NB4 (cell line): Measurements from ENCODE around the gene ZNF816.

ENCODE experiments used
- DNase-seq: peaks from one replicate; pipeline ENCODE4 v3.0.0; 2010; ENCODE audit warnings: low read depth
- H3K4me3 ChIP-seq: one replicate; pipeline ENCODE4 v1.5.1; 2011; ENCODE audit warnings: mild to moderate bottlenecking, low read depth, low read length, moderate library complexity
- CTCF ChIP-seq: IDR thresholded peaks from one replicate; pipeline ENCODE4 v1.5.1; 2012; ENCODE audit warnings: low read depth, low read length
- MAX ChIP-seq: IDR thresholded peaks from 2 replicates; pipeline ENCODE4 v1.6.1; 2011; ENCODE audit warnings: low read depth, low read length
- MYC ChIP-seq: IDR thresholded peaks from 2 replicates; pipeline ENCODE4 v1.6.1; 2011; ENCODE audit warnings: low read depth, low read length
- POLR2A ChIP-seq: IDR thresholded peaks from 2 replicates; pipeline ENCODE4 v1.6.1; 2011; ENCODE audit warnings: mild to moderate bottlenecking; ENCODE audit not compliant: insufficient read length; ENCODE audit errors: extremely low read depth

ZNF816 gene

GRCh38 chr19:53007200-53007599, 44.5 kb upstream of the ZNF816 start:
- H3K4me3 ChIP-seq, result no peak overlapping the region
- DNase-seq, result no peak
- no peak for TF ChIP-seq MYC
- no peak for TF ChIP-seq MAX
- TF ChIP-seq POLR2A, result no peak
- TF ChIP-seq CTCF, result no peak

- no peak for DNase-seq
- no peak for TF ChIP-seq CTCF
- no peak for TF ChIP-seq POLR2A
- TF ChIP-seq MAX, result no peak
- TF ChIP-seq MYC, result no peak
- H3K4me3 ChIP-seq, result no peak overlapping the region
Observed at GRCh38 chr19:53004242-53004641, 41.6 kb upstream of the ZNF816 start.

- H3K4me3 ChIP-seq, result no peak overlapping the region
- no peak for DNase-seq
- TF ChIP-seq MAX (no peak), MYC (no peak), CTCF (no peak), POLR2A (no peak)
Observed at GRCh38 chr19:53002479-53002878, 39.8 kb upstream of the ZNF816 start.

GRCh38 chr19:52997975-52998374, 35.3 kb upstream of the ZNF816 start:
- no peak for TF ChIP-seq POLR2A
- DNase-seq, result no peak
- no peak overlapping the region for H3K4me3 ChIP-seq

- DNase-seq, result no peak
- no peak for TF ChIP-seq POLR2A
- TF ChIP-seq CTCF, result no peak
- TF ChIP-seq MAX, result no peak
- TF ChIP-seq MYC, result no peak
- no peak overlapping the region for H3K4me3 ChIP-seq
Observed at GRCh38 chr19:52995711-52996110, 33.0 kb upstream of the ZNF816 start.

GRCh38 chr19:52993342-52994178, 30.9 kb upstream of the ZNF816 start:
- peak overlapping the region; percentile 55 for H3K4me3 ChIP-seq
- DNase-seq, result peak; percentile 81
- peak; percentile 21 for TF ChIP-seq CTCF
- no peak for TF ChIP-seq MYC
- no peak for TF ChIP-seq MAX
